Measurements from ENCODE around the gene ZNF221. TPM values are rescaled to one million over a fixed set of nuclear protein-coding genes. Genes with fewer than 3 reads are reported as not detected.

ZNF221 gene
- total and polyA plus RNA-seq, 10 of the 15 experiments (the other 5 are each of a cell fraction or from before 2014, with no cell fraction given), result 0.15 to 1.7 (median 0.45) TPM; not detected in 1

DNA sequence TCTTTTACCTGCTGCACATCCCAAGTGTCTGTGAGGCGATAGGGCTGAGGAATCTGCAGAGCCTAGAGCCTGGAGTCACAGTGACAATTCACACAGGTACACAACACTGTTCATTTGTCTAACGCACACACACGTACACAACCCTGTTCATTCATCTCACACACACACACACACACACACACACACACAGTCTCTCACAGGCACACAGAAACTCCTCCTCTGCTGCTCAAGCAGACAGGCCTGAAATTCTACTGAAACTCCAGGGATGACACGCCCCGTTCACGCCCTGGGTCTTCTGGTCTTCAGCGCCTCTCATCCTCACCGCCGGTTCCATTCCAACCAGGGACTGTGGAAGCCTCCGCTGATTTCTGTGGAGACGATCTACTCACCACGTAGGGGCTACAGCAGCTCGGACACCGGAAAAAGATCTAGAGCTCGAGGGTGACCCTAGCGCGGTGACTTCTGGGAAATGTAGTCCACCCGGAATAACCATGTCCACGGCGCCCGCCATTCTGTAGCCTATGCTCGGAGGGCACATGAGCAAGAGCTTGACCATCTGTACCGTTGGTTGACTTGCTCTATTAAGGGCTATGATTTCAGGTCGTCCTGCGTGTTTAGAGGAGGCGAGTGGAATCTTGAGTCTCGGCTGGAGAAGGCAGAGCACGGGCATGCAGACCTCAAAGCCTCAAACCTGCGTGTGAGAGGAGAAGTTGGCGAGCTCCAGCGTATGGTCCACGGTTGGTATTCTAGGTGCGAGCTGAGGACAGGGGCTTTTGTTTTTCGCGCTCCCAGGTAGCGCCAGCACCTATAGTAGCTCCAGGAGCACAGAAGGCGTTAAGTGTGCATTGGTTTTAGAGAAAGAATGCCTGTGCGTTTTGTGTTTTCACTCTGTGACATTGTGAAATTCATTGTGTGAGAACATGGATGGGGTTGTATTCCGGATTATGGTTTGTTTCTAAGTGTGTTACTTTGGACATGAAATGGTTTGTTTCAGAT is 49.3 kb upstream of the ZNF221 start:
- H3K4me1 ChIP-seq (ENCODE audit: control insufficient read depth, insufficient read depth, low read length), result peaks cover 8% of the 10 kb centered on the region; the same call in 1 of the 2 replicates
- ChIA-PET CTCF (interaction anchor here (0.6 to 0.9 kb wide), 4 partner anchors 34 to 233 kb away, joined by 3 to 4 read pairs (median 4); partner anchors contain the start of gene ZNF221), POLR2A (interaction anchor here (0.5 to 1.6 kb wide), 5 partner anchors 27 to 157 kb away, joined by 3 to 9 read pairs (median 3); partner anchors contain the start of genes ZNF221 and ZNF45), SMC1A (ENCODE audit: uncharacterized antibody, unreplicated experiment) (interaction anchor here (1.0 to 1.3 kb wide), 5 partner anchors 51 to 193 kb away, joined by 3 to 5 read pairs (median 3); no protein-coding TSS in a partner anchor), RAD21 (ENCODE audit: unreplicated experiment) (interaction anchor here (0.5 to 1.3 kb wide), 4 partner anchors 34 to 784 kb away, joined by 3 to 4 read pairs (median 3); partner anchors contain the start of gene ZNF45)
- in situ Hi-C loops (cut with MboI), result no loop called here
- peak overlapping the region; percentile 45 for H3K9ac ChIP-seq (ENCODE audit: control insufficient read depth, insufficient read depth, low read length)
- H3K27ac ChIP-seq (ENCODE audit: control insufficient read depth, insufficient read depth), result no peak overlapping the region
- H2AFZ ChIP-seq (ENCODE audit: control insufficient read depth, low read depth, low read length), result peak overlapping the region; percentile 97
- FAIRE-seq, result peak; percentile 98
- ATAC-seq, result peak; percentile 100
- H3K27me3 ChIP-seq (replicated peaks in 1 of 2; ENCODE audit: control insufficient read depth in 2 of 2, insufficient read depth in 2 of 2, low read length in 1 of 2), result no peaks in the 10 kb centered on the region
- DNase-seq (ENCODE audit: low read depth, low spot score), result peak; percentile 61
- no peaks in the 10 kb centered on the region for H3K36me3 ChIP-seq (ENCODE audit: control insufficient read depth in 2 of 2, insufficient read depth in 2 of 2, low read length in 1 of 2)
- H3K79me2 ChIP-seq (ENCODE audit: control insufficient read depth, insufficient read depth, low read length), result no peaks in the 10 kb centered on the region
- BruUV-seq (replicated peaks), result TSS peak; percentile 76
- H3K4me2 ChIP-seq (ENCODE audit: control insufficient read depth, insufficient read depth), result peak overlapping the region; percentile 82
- H3K9me3 ChIP-seq (replicated peaks; ENCODE audit: control insufficient read depth, insufficient read depth, low read length), result peaks cover 1% of the 10 kb centered on the region
- WGBS (ENCODE audit: insufficient coverage, insufficient replicate concordance, low lambda C conversion rate, missing lambda C conversion rate), result 18% methylated on average over 39 of the region's 39 CpGs
- H3K4me3 ChIP-seq, result peak overlapping the region; percentile 85
- no peaks in the 10 kb centered on the region for H4K20me1 ChIP-seq (ENCODE audit: control insufficient read depth, insufficient read depth)
- intact Hi-C loops (cut with micrococcal nuclease; ENCODE audit: unreplicated experiment), result no loop called here
- TF ChIP-seq, protein P1, sequence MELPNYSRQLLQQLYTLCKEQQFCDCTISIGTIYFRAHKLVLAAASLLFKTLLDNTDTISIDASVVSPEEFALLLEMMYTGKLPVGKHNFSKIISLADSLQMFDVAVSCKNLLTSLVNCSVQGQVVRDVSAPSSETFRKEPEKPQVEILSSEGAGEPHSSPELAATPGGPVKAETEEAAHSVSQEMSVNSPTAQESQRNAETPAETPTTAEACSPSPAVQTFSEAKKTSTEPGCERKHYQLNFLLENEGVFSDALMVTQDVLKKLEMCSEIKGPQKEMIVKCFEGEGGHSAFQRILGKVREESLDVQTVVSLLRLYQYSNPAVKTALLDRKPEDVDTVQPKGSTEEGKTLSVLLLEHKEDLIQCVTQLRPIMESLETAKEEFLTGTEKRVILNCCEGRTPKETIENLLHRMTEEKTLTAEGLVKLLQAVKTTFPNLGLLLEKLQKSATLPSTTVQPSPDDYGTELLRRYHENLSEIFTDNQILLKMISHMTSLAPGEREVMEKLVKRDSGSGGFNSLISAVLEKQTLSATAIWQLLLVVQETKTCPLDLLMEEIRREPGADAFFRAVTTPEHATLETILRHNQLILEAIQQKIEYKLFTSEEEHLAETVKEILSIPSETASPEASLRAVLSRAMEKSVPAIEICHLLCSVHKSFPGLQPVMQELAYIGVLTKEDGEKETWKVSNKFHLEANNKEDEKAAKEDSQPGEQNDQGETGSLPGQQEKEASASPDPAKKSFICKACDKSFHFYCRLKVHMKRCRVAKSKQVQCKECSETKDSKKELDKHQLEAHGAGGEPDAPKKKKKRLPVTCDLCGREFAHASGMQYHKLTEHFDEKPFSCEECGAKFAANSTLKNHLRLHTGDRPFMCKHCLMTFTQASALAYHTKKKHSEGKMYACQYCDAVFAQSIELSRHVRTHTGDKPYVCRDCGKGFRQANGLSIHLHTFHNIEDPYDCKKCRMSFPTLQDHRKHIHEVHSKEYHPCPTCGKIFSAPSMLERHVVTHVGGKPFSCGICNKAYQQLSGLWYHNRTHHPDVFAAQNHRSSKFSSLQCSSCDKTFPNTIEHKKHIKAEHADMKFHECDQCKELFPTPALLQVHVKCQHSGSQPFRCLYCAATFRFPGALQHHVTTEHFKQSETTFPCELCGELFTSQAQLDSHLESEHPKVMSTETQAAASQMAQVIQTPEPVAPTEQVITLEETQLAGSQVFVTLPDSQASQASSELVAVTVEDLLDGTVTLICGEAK (IDR thresholded peaks at IDR 0.05; ENCODE audit: borderline replicate concordance), result peak; percentile 85; the same call in 1 of the 2 replicates
- TF ChIP-seq, protein P2, sequence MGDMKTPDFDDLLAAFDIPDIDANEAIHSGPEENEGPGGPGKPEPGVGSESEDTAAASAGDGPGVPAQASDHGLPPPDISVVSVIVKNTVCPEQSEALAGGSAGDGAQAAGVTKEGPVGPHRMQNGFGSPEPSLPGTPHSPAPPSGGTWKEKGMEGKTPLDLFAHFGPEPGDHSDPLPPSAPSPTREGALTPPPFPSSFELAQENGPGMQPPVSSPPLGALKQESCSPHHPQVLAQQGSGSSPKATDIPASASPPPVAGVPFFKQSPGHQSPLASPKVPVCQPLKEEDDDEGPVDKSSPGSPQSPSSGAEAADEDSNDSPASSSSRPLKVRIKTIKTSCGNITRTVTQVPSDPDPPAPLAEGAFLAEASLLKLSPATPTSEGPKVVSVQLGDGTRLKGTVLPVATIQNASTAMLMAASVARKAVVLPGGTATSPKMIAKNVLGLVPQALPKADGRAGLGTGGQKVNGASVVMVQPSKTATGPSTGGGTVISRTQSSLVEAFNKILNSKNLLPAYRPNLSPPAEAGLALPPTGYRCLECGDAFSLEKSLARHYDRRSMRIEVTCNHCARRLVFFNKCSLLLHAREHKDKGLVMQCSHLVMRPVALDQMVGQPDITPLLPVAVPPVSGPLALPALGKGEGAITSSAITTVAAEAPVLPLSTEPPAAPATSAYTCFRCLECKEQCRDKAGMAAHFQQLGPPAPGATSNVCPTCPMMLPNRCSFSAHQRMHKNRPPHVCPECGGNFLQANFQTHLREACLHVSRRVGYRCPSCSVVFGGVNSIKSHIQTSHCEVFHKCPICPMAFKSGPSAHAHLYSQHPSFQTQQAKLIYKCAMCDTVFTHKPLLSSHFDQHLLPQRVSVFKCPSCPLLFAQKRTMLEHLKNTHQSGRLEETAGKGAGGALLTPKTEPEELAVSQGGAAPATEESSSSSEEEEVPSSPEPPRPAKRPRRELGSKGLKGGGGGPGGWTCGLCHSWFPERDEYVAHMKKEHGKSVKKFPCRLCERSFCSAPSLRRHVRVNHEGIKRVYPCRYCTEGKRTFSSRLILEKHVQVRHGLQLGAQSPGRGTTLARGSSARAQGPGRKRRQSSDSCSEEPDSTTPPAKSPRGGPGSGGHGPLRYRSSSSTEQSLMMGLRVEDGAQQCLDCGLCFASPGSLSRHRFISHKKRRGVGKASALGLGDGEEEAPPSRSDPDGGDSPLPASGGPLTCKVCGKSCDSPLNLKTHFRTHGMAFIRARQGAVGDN (IDR thresholded peaks at IDR 0.05), result peak; percentile 65
- TF ChIP-seq CBX5 (IDR thresholded peaks at IDR 0.05; ENCODE audit: low read depth), result 0 out of 2 replicates have a peak, but pooled peaks have one; percentile 52
- no peak for TF ChIP-seq ELK1 (IDR thresholded peaks at IDR 0.05; ENCODE audit: low read depth, low read length)
- TF ChIP-seq NR2C1 (IDR thresholded peaks at IDR 0.05), result peak; percentile 96
- peak; percentile 55; the same call in 1 of the 2 replicates for TF ChIP-seq CREM (IDR thresholded peaks at IDR 0.05; ENCODE audit: low read depth)
- no peak for TF ChIP-seq SMAD5 (IDR thresholded peaks at IDR 0.05; ENCODE audit: low read depth)
- peak; percentile 55; the same call in 1 of the 2 replicates for TF ChIP-seq MXI1 (IDR thresholded peaks at IDR 0.05; ENCODE audit: low read depth, low read length)
- no peak for TF ChIP-seq MTA3 (IDR thresholded peaks at IDR 0.05; ENCODE audit: borderline replicate concordance, low read length)
- TF ChIP-seq YY1 (IDR thresholded peaks at IDR 0.05; ENCODE audit: low read depth, low read length), result peak; percentile 93
- TF ChIP-seq IKZF1 (conservative IDR thresholded peaks at IDR 0.05), result peak; percentile 68

Measured in GM12878 (cell line).